ENCODE results near the gene MYO16. TPM values are rescaled to one million over a fixed set of nuclear protein-coding genes. Genes with fewer than 3 reads are reported as not detected.

Gene MYO16
- total RNA-seq, 1 donor from 2014 or later, result 0.49 TPM

DNA sequence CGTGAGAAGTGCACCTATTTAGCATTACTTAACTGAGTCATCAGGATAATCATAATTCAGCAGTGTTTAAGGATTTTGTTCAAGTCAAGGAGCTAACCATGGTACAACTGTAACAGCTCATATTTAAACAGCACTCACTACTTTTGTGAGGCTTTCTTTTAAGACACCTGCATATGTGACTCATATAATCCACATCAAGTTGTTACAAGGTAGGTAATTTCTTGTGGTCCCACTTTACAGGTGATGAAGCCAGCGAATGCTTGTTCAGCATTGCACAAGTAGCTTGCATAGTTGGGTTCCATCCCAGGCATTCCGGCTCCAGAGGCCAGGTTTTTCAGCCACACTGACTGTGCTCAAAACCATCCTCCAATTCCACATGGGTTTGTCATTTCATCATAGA lies 569.2 kb downstream of the MYO16 start:
- TF ChIP-seq POLR2A (IDR thresholded peaks at IDR 0.05) (no peak), POLR2AphosphoS5 (IDR thresholded peaks at IDR 0.05; ENCODE audit: insufficient read depth in 1 of 2, low read depth in 1 of 2) (no peak)
- TF ChIP-seq, protein P1, sequence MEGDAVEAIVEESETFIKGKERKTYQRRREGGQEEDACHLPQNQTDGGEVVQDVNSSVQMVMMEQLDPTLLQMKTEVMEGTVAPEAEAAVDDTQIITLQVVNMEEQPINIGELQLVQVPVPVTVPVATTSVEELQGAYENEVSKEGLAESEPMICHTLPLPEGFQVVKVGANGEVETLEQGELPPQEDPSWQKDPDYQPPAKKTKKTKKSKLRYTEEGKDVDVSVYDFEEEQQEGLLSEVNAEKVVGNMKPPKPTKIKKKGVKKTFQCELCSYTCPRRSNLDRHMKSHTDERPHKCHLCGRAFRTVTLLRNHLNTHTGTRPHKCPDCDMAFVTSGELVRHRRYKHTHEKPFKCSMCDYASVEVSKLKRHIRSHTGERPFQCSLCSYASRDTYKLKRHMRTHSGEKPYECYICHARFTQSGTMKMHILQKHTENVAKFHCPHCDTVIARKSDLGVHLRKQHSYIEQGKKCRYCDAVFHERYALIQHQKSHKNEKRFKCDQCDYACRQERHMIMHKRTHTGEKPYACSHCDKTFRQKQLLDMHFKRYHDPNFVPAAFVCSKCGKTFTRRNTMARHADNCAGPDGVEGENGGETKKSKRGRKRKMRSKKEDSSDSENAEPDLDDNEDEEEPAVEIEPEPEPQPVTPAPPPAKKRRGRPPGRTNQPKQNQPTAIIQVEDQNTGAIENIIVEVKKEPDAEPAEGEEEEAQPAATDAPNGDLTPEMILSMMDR (IDR thresholded peaks at IDR 0.05), result no peak
- intact Hi-C loops (cut with DNase I), result no loop called here
- no peak for DNase-seq (ENCODE audit: extremely low spot score in 2 of 2)

DNA sequence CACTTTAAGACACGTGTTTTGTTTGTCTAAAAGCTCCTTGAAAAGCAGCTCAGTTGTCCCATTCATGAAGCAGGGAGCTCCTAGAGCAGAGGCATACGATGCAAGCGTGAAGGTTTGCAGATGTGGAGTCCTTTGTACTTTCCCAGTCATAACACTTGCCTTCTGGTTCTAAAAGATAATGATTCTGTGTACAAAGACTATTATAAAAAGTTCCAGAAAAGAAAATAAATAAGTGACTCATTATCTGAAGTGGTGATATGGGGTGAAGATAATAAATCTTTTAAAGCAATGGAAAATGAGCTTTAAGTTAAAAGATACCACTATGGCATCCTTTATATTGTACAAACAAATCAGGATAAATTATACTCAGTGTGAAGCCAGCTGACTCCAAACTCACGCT lies 569.9 kb downstream of the MYO16 start:
- no peaks in the 10 kb centered on the region for H3K36me3 ChIP-seq
- no peaks in the 10 kb centered on the region for H3K9me3 ChIP-seq
- no peak overlapping the region for H3K4me3 ChIP-seq
- no peak for TF ChIP-seq POLR2AphosphoS5 (IDR thresholded peaks at IDR 0.05; ENCODE audit: insufficient read depth in 1 of 2, low read depth in 1 of 2)
- no peak for TF ChIP-seq POLR2A (IDR thresholded peaks at IDR 0.05)
- TF ChIP-seq, protein P1 (IDR thresholded peaks at IDR 0.05), result no peak
- DNase-seq (ENCODE audit: extremely low spot score in 2 of 2), result no peak
- H3K4me1 ChIP-seq, result no peaks in the 10 kb centered on the region
- H3K27ac ChIP-seq, result no peak overlapping the region
- no peaks in the 10 kb centered on the region for H3K27me3 ChIP-seq
- intact Hi-C loops (cut with DNase I), result no loop called here

More for the DNA sequence above, 569.2 kb downstream of the MYO16 start:
- Histone ChIP-seq H3K4me3 (no peak overlapping the region), H3K36me3 (no peaks in the 10 kb centered on the region), H3K9me3 (no peaks in the 10 kb centered on the region), H3K27ac (no peak overlapping the region), H3K4me1 (no peaks in the 10 kb centered on the region), H3K27me3 (no peaks in the 10 kb centered on the region)

DNA sequence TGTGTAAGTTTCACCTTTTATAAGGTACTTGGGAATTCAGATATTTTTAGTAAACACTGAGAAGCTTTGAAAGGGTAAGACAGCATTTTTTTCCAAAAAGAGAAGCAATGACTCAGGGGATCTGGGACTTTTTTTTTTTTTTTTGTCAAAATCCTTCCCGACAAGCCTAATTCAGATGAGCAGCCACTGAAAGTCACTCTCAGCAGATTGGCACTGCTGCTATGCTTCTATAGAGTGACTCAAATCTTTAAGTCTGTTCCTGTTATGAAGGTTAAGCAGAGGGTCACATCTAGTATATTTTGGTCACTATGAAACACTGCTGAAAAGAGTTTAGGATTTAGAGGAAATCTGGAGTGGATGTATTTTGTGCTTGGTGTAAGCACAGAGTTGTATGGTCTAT lies 571.1 kb downstream of the MYO16 start:
- TF ChIP-seq POLR2AphosphoS5 (IDR thresholded peaks at IDR 0.05; ENCODE audit: insufficient read depth in 1 of 2, low read depth in 1 of 2), result no peak
- no peak for TF ChIP-seq POLR2A (IDR thresholded peaks at IDR 0.05)
- TF ChIP-seq, protein P1 (IDR thresholded peaks at IDR 0.05), result no peak
- no peak overlapping the region for H3K4me3 ChIP-seq
- no peaks in the 10 kb centered on the region for H3K27me3 ChIP-seq
- H3K4me1 ChIP-seq, result no peaks in the 10 kb centered on the region
- DNase-seq (ENCODE audit: extremely low spot score in 2 of 2), result no peak
- H3K27ac ChIP-seq, result no peak overlapping the region
- intact Hi-C loops (cut with DNase I), result no loop called here
- no peaks in the 10 kb centered on the region for H3K36me3 ChIP-seq
- no peaks in the 10 kb centered on the region for H3K9me3 ChIP-seq

DNA sequence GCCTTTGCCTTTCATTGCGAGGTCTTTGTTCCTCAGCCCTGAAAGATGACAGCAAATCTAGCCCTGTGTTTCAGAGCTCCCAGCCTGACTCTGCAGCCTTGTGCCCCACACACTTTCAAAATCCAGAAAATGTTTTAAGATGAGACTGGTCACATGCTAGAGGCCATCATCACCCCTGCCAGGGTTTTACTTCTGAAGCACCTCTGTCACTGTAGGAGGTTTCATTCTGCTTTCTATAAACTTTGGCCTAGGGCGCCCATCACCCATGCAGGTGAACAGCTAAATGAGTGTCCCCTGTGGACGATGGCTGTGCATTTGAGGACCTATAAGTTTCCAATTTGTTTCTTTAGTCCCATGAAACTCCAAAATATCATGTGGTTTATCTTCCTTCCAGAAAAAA lies 574.2 kb downstream of the MYO16 start:
- H3K4me3 ChIP-seq, result no peak overlapping the region
- H3K9me3 ChIP-seq, result no peaks in the 10 kb centered on the region
- H3K27me3 ChIP-seq, result no peaks in the 10 kb centered on the region
- H3K27ac ChIP-seq, result no peak overlapping the region
- intact Hi-C loops (cut with DNase I), result no loop called here
- no peaks in the 10 kb centered on the region for H3K36me3 ChIP-seq
- no peak for TF ChIP-seq POLR2AphosphoS5 (IDR thresholded peaks at IDR 0.05; ENCODE audit: insufficient read depth in 1 of 2, low read depth in 1 of 2)
- DNase-seq (ENCODE audit: extremely low spot score in 2 of 2), result no peak
- H3K4me1 ChIP-seq, result no peaks in the 10 kb centered on the region

DNA sequence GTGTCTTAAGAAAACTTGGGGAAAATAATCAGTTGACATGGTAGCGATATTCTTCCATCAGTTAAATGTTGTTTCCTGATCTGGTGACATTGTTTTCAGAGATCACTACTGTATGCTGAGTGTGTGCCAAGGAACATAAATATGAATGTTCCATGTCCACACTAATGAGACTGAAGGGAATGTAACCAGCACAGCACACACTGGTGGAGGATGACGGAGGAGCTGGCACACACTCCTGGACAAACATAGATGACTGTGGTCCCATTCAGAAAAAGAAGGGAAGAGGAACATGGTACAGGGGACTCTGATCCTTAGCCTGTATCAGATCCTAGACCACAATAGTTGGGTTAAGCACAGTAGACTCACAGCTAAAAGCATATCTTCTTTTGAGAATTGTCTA lies 574.8 kb downstream of the MYO16 start:
- H3K27me3 ChIP-seq, result no peaks in the 10 kb centered on the region
- TF ChIP-seq, protein P1 (IDR thresholded peaks at IDR 0.05), result no peak
- TF ChIP-seq POLR2A (IDR thresholded peaks at IDR 0.05) (no peak), POLR2AphosphoS5 (IDR thresholded peaks at IDR 0.05; ENCODE audit: insufficient read depth in 1 of 2, low read depth in 1 of 2) (no peak)
- intact Hi-C loops (cut with DNase I), result no loop called here
- no peaks in the 10 kb centered on the region for H3K36me3 ChIP-seq
- no peaks in the 10 kb centered on the region for H3K9me3 ChIP-seq
- H3K4me1 ChIP-seq, result no peaks in the 10 kb centered on the region
- no peak overlapping the region for H3K27ac ChIP-seq
- H3K4me3 ChIP-seq, result no peak overlapping the region
- DNase-seq (ENCODE audit: extremely low spot score in 2 of 2), result no peak

DNA sequence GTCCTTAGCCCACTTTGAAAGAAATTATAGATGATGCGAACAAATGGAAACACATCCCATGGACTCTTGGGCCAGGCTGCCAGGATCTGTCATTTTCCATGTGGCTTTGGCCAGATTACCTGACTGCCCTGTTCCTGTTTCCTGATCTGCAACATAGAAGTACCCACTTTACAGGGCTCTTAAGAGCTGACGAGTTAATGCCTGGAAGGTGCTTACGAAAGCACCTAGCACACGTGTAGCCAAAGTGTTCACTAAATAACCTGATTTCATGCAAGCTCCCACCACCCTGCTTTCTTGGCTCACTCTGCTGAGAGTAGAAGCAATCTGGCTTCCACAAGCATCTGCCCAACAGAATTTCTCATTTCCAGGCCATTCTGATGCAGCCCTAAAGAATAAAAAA lies 575.2 kb downstream of the MYO16 start:
- Histone ChIP-seq H3K4me3 (no peak overlapping the region), H3K27me3 (no peaks in the 10 kb centered on the region), H3K27ac (no peak overlapping the region), H3K36me3 (no peaks in the 10 kb centered on the region), H3K9me3 (no peaks in the 10 kb centered on the region), H3K4me1 (no peaks in the 10 kb centered on the region)
- no peak for DNase-seq (ENCODE audit: extremely low spot score in 2 of 2)
- intact Hi-C loops (cut with DNase I), result no loop called here
- TF ChIP-seq POLR2A (IDR thresholded peaks at IDR 0.05) (no peak), POLR2AphosphoS5 (IDR thresholded peaks at IDR 0.05; ENCODE audit: insufficient read depth in 1 of 2, low read depth in 1 of 2) (no peak)
- TF ChIP-seq, protein P1 (IDR thresholded peaks at IDR 0.05), result no peak
